ENCODE measurements around the gene KCNT2.

DNA sequence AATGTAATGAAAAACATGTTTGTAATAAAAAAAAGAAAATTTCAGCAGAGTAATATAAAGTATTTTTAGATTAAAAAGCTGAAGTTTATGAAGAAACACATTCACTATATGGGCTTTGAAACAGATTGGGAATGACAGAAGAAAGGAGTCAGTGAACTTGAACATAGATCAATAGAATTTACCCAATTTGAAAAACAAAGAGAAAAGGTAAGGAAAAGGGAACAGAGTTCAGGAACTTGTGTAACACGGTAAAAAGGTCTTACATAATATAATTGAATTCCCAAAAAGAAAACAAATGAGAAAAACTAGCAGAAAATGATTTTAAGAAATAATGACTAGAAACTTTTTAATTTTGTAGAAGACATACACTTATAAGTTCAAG, 206.8 kb downstream of the KCNT2 start:
- TF ChIP-seq, protein P1, sequence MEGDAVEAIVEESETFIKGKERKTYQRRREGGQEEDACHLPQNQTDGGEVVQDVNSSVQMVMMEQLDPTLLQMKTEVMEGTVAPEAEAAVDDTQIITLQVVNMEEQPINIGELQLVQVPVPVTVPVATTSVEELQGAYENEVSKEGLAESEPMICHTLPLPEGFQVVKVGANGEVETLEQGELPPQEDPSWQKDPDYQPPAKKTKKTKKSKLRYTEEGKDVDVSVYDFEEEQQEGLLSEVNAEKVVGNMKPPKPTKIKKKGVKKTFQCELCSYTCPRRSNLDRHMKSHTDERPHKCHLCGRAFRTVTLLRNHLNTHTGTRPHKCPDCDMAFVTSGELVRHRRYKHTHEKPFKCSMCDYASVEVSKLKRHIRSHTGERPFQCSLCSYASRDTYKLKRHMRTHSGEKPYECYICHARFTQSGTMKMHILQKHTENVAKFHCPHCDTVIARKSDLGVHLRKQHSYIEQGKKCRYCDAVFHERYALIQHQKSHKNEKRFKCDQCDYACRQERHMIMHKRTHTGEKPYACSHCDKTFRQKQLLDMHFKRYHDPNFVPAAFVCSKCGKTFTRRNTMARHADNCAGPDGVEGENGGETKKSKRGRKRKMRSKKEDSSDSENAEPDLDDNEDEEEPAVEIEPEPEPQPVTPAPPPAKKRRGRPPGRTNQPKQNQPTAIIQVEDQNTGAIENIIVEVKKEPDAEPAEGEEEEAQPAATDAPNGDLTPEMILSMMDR (IDR thresholded peaks at IDR 0.05; ENCODE audit: low read depth, low read length, poor library complexity, severe bottlenecking), result no peak
- TF ChIP-seq EZH2phosphoT487 (IDR thresholded peaks at IDR 0.05; ENCODE audit: borderline replicate concordance, low read length), result no peak

All from DOHH2 (cell line).